ENCODE results near the gene SERPINE1. TPM values are rescaled to one million over a fixed set of nuclear protein-coding genes. Genes with fewer than 3 reads are reported as not detected.
"Not testable (repeated sequence)": the region's sequence is repeated elsewhere in the genome, so short reads cannot be mapped to it uniquely, and the experiment has no call there.

Gene SERPINE1
- total RNA-seq, 1 experiment from 2014 or later: 73.4 TPM

GRCh38 chr7:101096957-101097347, 30.0 kb upstream of the SERPINE1 start:
- Histone ChIP-seq H3K27me3 (no peaks in the 10 kb centered on the region), H3K9me3 (no peaks in the 10 kb centered on the region), H3K36me3 (no peaks in the 10 kb centered on the region; the same call in 1 of the 2 replicates), H3K4me3 (no peak overlapping the region)
- no peak for DNase-seq

DNA sequence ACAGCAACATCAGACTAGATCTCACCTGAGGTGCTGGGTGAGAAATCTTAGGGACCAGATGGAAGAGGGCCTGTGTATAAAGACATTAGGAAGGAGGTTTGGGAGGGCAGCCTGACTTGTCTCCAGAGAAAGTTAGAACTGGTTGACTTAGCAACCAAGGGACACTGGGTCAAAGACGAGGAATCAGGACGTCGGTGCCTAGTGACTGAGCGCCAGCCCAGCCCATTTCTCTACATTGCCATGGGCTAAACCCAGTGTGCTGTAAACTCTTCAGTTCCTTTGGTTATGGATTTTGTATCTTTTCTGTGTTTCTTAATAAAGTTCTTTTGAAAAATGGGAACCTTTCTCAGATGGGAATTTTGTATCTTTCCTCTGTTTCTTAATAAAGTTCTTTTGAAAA, 29.3 kb upstream of the SERPINE1 start:
- Histone ChIP-seq H3K9me3 (no peaks in the 10 kb centered on the region), H3K4me3 (no peak overlapping the region), H3K27me3 (no peaks in the 10 kb centered on the region), H3K36me3 (no peaks in the 10 kb centered on the region; the same call in 1 of the 2 replicates)
- no peak for DNase-seq

DNA sequence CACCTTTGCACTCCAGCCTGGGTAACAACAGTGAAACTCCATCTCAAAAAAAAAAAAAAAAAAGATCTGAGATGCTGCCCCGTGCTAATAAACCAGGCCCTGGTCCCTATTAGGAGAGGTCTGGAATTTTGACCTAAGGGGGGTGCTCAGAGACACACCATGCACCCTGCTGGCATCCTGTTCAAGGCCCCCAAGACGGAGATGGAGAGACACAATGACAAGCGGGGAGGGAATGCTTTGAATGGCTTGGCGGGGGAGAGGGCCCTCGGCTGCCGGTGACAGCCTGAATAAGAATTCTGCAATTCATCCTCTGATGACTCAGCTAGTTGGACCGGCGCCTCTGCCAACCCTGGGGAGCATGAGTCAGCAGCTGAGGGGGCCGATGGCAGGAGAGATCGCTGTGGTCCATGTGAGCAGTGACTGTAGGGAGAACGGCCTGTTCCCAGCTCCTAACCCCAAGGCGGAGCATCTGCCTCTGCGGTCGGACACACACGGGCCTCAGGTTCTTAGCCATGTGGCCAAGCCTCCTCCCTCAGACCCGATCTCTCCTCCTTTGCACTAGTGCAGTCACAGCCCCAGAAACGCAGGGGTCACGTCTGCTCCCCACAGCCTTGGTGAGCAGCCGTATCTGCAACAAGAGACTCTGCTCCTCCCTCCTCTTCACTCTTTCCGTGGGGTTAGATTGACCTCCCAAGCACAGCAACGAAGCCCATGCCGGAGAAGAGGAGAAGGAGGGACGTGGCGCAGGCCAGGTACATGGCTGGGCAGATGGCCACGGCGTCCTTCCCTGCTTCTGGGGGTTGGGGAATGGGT, 26.7 kb upstream of the SERPINE1 start:
- no peaks in the 10 kb centered on the region for H3K27me3 ChIP-seq
- H3K4me3 ChIP-seq: no peak overlapping the region
- no peaks in the 10 kb centered on the region for H3K9me3 ChIP-seq
- DNase-seq: peak; percentile 93
- no peaks in the 10 kb centered on the region for H3K36me3 ChIP-seq

GRCh38 chr7:101100858-101101847, 25.8 kb upstream of the SERPINE1 start:
- H3K36me3 ChIP-seq: no peaks in the 10 kb centered on the region
- H3K4me3 ChIP-seq: no peak overlapping the region
- no peak for DNase-seq
- H3K9me3 ChIP-seq: no peaks in the 10 kb centered on the region
- H3K27me3 ChIP-seq: no peaks in the 10 kb centered on the region

DNA sequence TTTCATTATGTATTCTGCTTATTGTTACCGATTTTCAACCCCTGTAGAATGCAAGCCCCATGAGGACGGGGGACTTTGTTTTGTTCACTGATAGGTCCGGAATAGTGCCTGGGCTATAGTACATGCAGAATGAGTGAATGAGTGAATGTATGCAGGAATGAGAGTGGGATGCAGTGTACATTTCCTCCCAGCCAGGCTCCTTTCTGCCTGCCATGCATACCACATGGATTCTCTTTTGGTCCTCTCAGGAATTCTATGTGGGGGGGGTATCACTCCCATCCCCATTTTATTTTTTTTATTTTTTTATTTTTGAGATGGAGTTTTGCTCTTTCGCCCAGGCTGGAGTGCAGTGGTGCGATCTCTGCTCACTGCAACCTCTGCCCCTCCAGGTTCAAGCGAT, 24.9 kb upstream of the SERPINE1 start:
- Histone ChIP-seq H3K27me3 (no peaks in the 10 kb centered on the region), H3K9me3 (no peaks in the 10 kb centered on the region), H3K4me3 (no peak overlapping the region)

DNA sequence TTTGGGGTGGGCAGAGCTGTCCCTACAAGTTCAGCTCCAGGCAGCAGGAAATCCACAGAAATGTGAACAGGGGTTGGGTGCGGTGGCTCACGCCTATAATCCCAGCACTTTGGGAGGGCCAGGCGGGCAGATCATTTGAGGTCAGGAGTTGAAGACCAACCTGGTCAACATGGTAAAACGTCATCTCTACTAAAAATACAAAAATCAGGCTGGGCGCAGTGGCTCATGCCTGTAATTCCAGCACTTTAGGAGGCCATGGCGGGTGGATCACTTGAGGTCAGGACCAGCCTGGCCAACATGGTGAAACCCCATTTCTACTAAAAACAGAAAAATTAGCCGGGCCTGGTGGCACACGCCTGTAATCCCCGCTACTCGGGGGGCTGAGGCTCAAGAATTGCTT, 23.2 kb upstream of the SERPINE1 start:
- H3K9me3 ChIP-seq, H3K4me3 ChIP-seq, H3K27me3 ChIP-seq, H3K36me3 ChIP-seq, DNase-seq: not testable (repeated sequence)

More for the DNA sequence above, 24.9 kb upstream of the SERPINE1 start:
- DNase-seq: no peak
- H3K36me3 ChIP-seq: no peaks in the 10 kb centered on the region

DNA sequence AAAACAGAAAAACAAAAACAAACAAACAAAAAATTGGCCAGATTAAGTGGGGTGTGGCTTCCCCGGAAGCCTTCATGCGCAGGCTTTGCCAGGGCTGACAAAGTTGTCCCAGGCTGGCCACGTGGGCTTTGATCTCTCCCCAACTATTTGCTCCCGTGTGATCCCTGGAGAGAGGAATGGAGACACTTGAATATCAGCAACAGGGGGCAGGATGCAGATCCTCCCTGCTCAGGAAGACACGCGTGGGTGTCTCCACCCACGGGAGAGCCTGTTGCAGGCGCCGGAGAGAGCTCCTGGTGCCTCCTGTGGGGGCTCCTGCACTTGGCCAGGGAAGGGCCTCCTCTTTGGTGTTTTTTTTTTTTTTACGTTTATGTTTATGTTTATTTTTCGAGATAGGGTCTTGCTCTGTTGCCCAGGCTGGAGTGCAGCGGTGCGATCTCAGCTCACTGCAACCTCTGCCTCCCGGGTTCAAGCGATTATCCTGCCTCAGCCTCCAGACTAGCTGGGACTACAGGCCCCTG, 22.7 kb upstream of the SERPINE1 start:
- Histone ChIP-seq H3K9me3 (no peaks in the 10 kb centered on the region), H3K36me3 (no peaks in the 10 kb centered on the region), H3K27me3 (no peaks in the 10 kb centered on the region), H3K4me3 (no peak overlapping the region)
- no peak for DNase-seq

DNA sequence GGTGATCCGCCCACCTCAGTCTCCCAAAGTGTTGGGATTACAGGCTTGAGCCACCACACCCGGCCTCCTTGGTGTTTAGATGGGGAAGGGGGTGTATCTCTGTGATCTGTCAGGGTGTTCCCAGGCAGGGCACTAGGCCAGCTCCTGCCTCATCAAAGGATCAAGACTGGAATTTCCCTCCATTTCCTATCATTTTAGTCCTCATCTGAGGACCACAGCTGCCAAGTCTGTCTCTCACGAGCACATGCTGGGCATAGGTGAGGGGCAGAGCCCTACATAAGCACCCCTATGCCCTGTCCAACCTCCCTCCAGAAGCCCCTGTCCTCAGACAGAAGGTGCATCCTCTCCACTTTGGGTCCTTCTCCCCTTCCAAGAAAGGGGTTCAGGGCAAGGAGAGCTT, 22.1 kb upstream of the SERPINE1 start:
- H3K27me3 ChIP-seq: no peaks in the 10 kb centered on the region
- H3K9me3 ChIP-seq: no peaks in the 10 kb centered on the region
- DNase-seq: peak; percentile 61
- no peak overlapping the region for H3K4me3 ChIP-seq
- no peaks in the 10 kb centered on the region for H3K36me3 ChIP-seq

DNA sequence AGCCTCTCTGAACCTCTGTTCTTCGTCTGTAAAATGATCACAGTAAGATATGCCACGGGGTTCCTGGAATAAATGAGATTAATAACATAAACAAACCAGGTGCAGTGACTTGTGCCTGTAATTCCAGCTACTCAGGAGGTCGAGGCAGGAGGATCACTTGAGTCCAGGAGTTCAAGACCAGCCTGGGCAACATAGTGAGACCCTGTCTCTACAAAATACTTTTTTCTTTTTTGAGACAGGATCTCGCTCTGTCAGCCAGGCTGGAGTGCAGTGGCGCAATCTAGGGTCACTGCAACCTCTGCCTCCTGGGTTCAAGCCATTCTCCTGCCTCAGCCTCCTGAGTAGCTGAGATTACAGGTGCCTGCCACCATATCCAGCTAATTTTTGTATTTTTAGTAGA, 21.7 kb upstream of the SERPINE1 start:
- not testable (repeated sequence) for H3K9me3 ChIP-seq, H3K4me3 ChIP-seq

GRCh38 chr7:101106386-101106785, 20.5 kb upstream of the SERPINE1 start:
- no peaks in the 10 kb centered on the region for H3K36me3 ChIP-seq
- H3K27me3 ChIP-seq: no peaks in the 10 kb centered on the region
- no peak overlapping the region for H3K4me3 ChIP-seq
- DNase-seq: no peak
- no peaks in the 10 kb centered on the region for H3K9me3 ChIP-seq

More for the DNA sequence above, 21.7 kb upstream of the SERPINE1 start:
- not testable (repeated sequence) for H3K36me3 ChIP-seq, DNase-seq, H3K27me3 ChIP-seq

DNA sequence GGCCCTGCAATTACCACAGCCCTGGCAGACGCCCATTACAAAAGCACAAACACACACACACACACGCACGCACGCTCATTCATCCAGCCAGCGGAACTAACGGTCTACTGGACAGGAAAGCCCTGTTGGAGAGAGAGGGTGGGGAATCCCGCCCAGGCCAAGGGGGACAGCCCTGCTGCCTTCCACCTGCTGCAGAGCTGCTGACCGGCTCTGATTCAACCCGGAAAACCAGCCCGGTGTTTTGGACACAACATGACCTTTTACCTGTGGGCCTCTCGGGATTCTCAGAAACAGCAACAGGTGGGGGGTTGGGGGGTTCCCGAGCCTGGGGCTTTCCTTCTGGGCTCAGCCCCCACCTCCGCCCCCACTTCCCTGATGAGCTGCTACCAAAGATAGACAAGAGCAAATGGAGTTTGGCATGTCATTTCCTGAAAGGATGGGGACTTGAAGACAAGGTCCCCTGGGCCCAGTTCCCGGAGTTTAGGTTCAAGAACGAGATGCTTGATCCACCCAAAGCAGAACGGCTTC, 18.5 kb upstream of the SERPINE1 start:
- Histone ChIP-seq H3K36me3 (no peaks in the 10 kb centered on the region), H3K9me3 (no peaks in the 10 kb centered on the region), H3K27me3 (no peaks in the 10 kb centered on the region), H3K4me3 (no peak overlapping the region)
- DNase-seq: no peak

- Histone ChIP-seq H3K27me3 (no peaks in the 10 kb centered on the region), H3K4me3 (no peak overlapping the region), H3K36me3 (no peaks in the 10 kb centered on the region), H3K9me3 (no peaks in the 10 kb centered on the region)
- peak; percentile 50 for DNase-seq
Observed at GRCh38 chr7:101108961-101109360, 17.9 kb upstream of the SERPINE1 start.

- Histone ChIP-seq H3K4me3 (no peak overlapping the region), H3K27me3 (no peaks in the 10 kb centered on the region), H3K9me3 (no peaks in the 10 kb centered on the region), H3K36me3 (no peaks in the 10 kb centered on the region)
- no peak for DNase-seq
Observed at GRCh38 chr7:101109368-101109767, 17.5 kb upstream of the SERPINE1 start.

DNA sequence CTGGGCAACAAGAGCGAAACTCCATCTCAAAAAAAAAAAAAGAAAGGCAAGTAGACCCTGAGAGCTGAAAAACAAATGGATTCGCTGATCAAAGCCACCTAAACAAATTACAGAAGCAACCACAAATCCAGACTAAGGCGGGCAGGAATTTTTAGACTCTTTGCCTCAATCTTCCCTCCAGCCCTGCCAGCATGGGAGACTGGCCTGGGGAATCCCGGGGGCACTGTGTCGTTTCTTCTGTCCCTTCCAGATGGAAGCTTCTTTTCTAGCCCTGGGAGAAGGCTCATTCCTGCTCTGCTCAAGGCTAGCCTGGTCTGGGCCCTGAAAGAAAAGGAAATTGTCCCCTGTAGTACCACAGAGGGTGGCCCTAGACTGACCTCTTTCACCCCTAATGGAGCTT, 15.6 kb upstream of the SERPINE1 start:
- no peaks in the 10 kb centered on the region for H3K27me3 ChIP-seq
- H3K4me3 ChIP-seq: no peak overlapping the region
- no peaks in the 10 kb centered on the region for H3K36me3 ChIP-seq
- DNase-seq: no peak
- no peaks in the 10 kb centered on the region for H3K9me3 ChIP-seq

GRCh38 chr7:101112233-101112632, 14.7 kb upstream of the SERPINE1 start:
- DNase-seq: no peak
- H3K27me3 ChIP-seq: no peaks in the 10 kb centered on the region
- no peaks in the 10 kb centered on the region for H3K9me3 ChIP-seq
- no peaks in the 10 kb centered on the region for H3K36me3 ChIP-seq
- H3K4me3 ChIP-seq: no peak overlapping the region

GRCh38 chr7:101113140-101113539, 13.8 kb upstream of the SERPINE1 start:
- H3K27me3 ChIP-seq, H3K36me3 ChIP-seq, H3K4me3 ChIP-seq, H3K9me3 ChIP-seq, DNase-seq: not testable (repeated sequence)

DNA sequence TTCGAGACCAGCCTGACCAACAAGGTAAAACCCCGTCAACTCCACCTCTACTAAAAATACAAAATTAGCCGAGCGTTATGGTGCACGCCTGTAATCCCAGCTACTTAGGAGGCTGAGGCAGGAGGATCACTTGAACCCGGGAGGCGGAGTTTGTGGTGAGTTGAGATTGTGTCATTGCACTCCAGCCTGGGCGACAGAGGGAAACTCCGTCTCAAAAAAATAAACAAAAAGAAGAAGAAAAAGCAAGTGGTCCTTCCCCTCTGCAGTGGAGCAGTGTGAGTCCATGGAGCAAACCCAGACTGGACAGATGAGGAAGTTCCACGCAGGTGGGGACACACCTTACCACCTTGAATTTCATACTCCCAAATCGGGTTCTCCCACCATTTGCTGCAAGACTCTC, 13.1 kb upstream of the SERPINE1 start:
- Histone ChIP-seq H3K4me3 (no peak overlapping the region), H3K27me3 (no peaks in the 10 kb centered on the region), H3K36me3 (no peaks in the 10 kb centered on the region), H3K9me3 (no peaks in the 10 kb centered on the region)
- DNase-seq: no peak

Measured in MG63 (cell line).